GM19397 (cell line): ENCODE results near the gene HCN4.
"Not testable (repeated sequence)": the region's sequence is repeated elsewhere in the genome, so short reads cannot be mapped to it uniquely, and the experiment has no call there.

ENCODE experiments used
- ATAC-seq: cut with Tn5 transposase; IDR thresholded peaks from one replicate; pipeline ENCODE4 v1.9.1; 2021; ENCODE audit warnings: mild to moderate bottlenecking, moderate library complexity; ENCODE audit not compliant: unreplicated experiment

The HCN4 gene

GRCh38 chr15:73368301-73369136 lies at the start of gene HCN4:
Gene HCN4, minus strand, starts transcription at chr15:73368958. Its CDS starts 688 bp downstream, at chr15:73368270.
- ATAC-seq: no peak

DNA sequence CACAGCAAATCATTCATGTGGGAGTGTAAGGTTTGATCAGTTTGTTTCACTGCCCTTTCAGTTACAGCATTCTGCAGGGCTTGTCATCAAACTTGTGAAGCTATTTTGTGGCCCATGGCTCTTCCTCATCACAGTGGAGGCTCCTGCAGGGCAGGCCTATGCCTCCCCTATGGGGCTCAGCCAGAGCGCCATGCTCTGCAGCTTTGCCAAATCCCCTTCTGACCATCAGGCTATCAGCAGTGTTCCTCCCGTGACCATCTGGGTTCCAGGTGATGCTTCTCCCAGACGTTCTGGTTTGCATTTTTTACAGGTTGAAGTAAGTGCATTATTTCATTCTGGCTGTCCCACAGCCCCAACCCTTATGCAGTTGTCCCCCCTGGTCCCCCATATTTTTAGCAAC lies 46.1 kb upstream of the HCN4 start:
- ATAC-seq: no peak

DNA sequence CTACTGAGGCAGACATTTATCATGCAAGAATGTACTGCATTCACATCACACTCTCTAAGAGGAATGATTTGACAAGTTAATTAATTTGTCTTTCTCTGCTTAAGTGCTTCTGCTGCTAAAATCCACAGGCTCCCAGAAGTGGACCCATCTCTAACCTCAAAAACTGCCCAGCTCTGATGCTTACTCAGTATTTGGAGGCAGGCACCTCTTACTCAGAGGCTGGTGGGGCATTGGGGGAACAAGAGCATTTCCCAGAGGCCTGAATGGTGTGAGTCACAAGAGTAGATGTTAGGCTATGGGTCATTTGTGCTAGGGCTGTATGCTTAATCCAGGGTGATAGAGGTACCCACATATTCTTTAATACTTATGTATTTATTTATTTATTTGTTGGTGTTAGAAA lies 34.4 kb upstream of the HCN4 start:
- ATAC-seq: no peak

- ATAC-seq: not testable (repeated sequence)
Observed at GRCh38 chr15:73400222-73400621, 31.5 kb upstream of the HCN4 start.

GRCh38 chr15:73398861-73399260 lies 30.1 kb upstream of the HCN4 start:
- ATAC-seq: no peak

DNA sequence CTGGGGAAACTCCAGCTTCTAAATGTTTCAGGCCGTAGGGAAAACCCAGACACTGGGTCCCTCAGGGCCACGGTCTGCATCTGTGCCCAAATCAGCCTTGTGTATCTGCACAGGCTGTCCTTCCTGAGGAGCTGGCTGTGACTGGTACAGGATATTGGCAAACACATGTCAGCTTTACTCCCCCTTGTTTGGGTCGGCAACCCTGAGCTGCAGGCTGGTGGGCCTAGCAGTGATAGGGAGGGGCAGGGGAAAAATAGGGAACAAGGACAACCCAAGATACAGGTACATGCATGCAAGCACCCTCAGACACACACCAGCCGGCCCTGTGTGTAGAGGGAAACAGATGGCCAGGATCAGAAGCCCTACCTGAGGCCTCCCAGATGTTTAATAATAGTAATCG lies 28.7 kb upstream of the HCN4 start:
- no peak for ATAC-seq

GRCh38 chr15:73395671-73396070 lies 26.9 kb upstream of the HCN4 start:
- ATAC-seq: no peak

DNA sequence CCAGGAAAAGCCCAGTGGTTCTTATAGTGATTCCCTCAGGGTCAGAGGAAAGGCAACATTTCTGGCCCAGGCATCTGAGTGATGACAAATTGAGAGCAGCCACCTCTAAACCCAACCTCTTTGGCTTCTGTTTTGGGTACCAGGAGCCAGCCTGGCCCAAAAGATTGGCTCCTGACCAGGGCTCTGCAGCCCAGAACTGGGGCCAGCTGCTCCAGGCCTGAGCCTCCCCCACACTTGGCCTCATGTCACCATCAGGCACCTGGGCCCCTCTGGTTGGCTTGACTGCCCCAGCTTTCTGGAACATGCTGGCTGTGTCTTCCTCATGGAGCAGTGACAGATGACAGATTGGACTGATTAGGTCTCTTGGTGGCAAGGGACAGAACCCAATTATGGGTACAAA lies 26.0 kb upstream of the HCN4 start:
- ATAC-seq: no peak

GRCh38 chr15:73393336-73393735 lies 24.6 kb upstream of the HCN4 start:
- ATAC-seq: no peak

GRCh38 chr15:73392025-73392424 lies 23.3 kb upstream of the HCN4 start:
- no peak for ATAC-seq

- ATAC-seq: no peak
Observed at GRCh38 chr15:73391128-73391872, 22.5 kb upstream of the HCN4 start.

- ATAC-seq: no peak
Observed at GRCh38 chr15:73389971-73390544, 21.3 kb upstream of the HCN4 start.

GRCh38 chr15:73389539-73389938 lies 20.8 kb upstream of the HCN4 start:
- no peak for ATAC-seq

DNA sequence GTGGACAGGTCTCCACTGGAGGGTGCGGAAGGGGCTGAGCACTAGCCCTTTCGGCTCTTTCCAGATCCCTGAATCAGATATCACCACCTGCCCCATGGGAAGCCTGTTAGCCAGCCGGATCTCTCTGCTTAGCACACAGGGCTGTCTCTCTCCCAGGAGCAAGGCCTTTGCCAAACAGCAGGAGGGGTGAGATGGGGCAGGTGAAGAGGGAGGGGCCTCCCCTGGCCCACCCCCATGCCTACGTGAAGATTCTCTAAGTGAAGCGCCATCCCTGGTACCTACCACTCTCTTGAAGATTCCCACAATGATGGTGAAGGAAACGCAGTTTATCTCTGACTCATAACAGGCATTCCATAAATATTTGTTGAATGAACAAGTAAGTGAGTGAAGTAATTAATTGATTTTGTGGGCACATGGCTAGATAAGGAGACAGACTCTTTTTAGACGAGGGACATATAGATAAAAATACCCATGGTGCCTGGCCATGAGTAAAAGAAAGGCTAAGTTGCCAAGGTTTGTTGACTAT lies 19.6 kb upstream of the HCN4 start:
- ATAC-seq: no peak

GRCh38 chr15:73387507-73388255 lies 18.9 kb upstream of the HCN4 start:
- ATAC-seq: no peak

GRCh38 chr15:73386886-73387506 lies 18.2 kb upstream of the HCN4 start:
- ATAC-seq: no peak

DNA sequence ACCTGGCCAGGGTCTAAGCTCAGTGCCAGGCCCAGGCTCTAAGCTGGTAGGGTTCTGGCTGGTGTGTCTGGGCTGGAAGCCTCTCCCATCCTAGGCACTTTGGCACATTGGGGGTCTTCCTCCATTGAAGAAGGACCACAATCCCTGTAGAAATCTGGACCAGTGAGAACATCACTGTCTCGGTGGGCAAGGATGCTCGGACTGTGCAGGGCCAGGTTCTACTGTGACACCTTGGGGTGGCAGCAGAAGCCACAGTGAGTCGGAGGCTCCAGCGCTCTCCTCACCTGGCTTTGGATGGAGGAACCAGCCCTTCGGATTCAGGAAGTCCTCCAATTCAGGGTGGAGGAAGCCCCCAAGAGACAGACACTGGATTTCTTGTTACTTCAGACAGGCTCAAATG lies 17.5 kb upstream of the HCN4 start:
- ATAC-seq: no peak

DNA sequence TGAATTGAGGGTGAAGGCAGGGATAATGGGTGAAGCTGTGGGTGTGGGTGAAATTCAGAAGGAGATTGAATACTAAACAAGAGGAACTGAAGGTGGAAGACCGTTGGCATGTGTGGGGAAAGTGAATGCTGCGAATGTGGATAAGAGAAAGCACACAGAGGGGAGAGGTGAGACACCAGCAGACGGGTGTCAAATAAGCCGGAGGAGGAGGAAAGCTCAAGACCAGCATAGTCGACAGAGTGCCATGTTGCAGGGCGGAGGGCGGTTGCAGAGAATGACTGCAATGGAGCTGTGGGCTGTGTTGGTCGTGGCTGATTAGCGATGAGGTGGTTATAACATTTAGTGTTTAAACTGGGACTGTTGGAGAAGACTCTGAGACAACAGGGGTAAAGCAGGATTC lies 16.4 kb upstream of the HCN4 start:
- ATAC-seq: no peak

GRCh38 chr15:73383310-73384189 lies 14.8 kb upstream of the HCN4 start:
- ATAC-seq: no peak

- ATAC-seq: no peak
Observed at GRCh38 chr15:73382115-73382514, 13.4 kb upstream of the HCN4 start.
